Cardiac muscle cell (in vitro differentiated cells and primary cell): ENCODE measurements around the gene ZFR2. TPM values are rescaled to one million over a fixed set of nuclear protein-coding genes. Genes with fewer than 3 reads are reported as not detected.
"Not testable (repeated sequence)": the region's sequence is repeated elsewhere in the genome, so short reads cannot be mapped to it uniquely, and the experiment has no call there.

Experiments used
- DNase-seq, 2 donors: peaks; one replicate each; pipeline versions ENCODE4 v3.0.0 to v3.0.0-alpha.2; 2010 to 2017; ENCODE audit warnings: low read depth in 1 of 2, low spot score in 1 of 2
- H3K27ac ChIP-seq: fragments of 200-600 bp; sonication (generic); 2 replicates; pipeline ENCODE4 v1.5.1; 2016
- H3K27me3 ChIP-seq: fragments of 200-600 bp; sonication (generic); 2 replicates; pipeline ENCODE4 v1.6.0; 2016; ENCODE audit warnings: control low read depth
- H3K36me3 ChIP-seq: fragments of 200-600 bp; sonication (generic); 2 replicates; pipeline ENCODE4 v1.5.1; 2016; ENCODE audit warnings: control low read depth
- H3K4me1 ChIP-seq: fragments of 200-600 bp; sonication (generic); 2 replicates; pipeline ENCODE4 v1.8.1; 2017; ENCODE audit warnings: low read depth, mild to moderate bottlenecking, mixed run types
- H3K4me3 ChIP-seq: fragments of 200-600 bp; sonication (generic); 2 replicates; pipeline ENCODE4 v1.5.1; 2016; ENCODE audit warnings: mild to moderate bottlenecking
- H3K9me3 ChIP-seq: fragments of 200-600 bp; sonication (generic); 2 replicates; pipeline ENCODE4 v1.5.1; 2017; ENCODE audit warnings: low read depth, mild to moderate bottlenecking, control low read depth
- CTCF ChIP-seq: IDR thresholded peaks from 2 replicates; pipeline ENCODE4 v1.5.1; 2012; ENCODE audit warnings: low read depth, mild to moderate bottlenecking, low read length
- polyA plus RNA-seq: library from polyadenylated mRNA; unstranded; fragments of >200 nt; fragmentation: Nextera tagmentation; extraction: Ambion mirVana; gene quantifications from 2 replicates; pipeline ENCODE4 v1.2.1, GENCODE V29; 2016
- total RNA-seq: library from RNA; depleted of rRNA; stranded (reverse); fragments of >200 nt; gene quantifications from 2 replicates; pipeline ENCODE4 v1.2.3, GENCODE V29; 2016

The ZFR2 gene
- total and polyA plus RNA-seq, 2 experiments from 2014 or later, result 18.8 to 44.7 TPM

- Histone ChIP-seq H3K27me3 (peaks cover 3% of the 10 kb centered on the region), H3K4me3 (peak within 1 kb of the TSS; percentile 87), H3K36me3 (no peaks in the 10 kb centered on the region), H3K4me1 (no peaks in the 10 kb centered on the region), H3K9me3 (no peaks in the 10 kb centered on the region), H3K27ac (peak within 1 kb of the TSS; percentile 95)
- DNase-seq, result peak; percentile 99
- no peak for TF ChIP-seq CTCF
Observed at GRCh38 chr19:3762501-3763459, 106.1 kb downstream of the ZFR2 start, which contains the start of gene MRPL54. TSS of gene MRPL54 (plus strand) at chr19:3762682. CDS start at chr19:3762701, 19 bp downstream.

DNA sequence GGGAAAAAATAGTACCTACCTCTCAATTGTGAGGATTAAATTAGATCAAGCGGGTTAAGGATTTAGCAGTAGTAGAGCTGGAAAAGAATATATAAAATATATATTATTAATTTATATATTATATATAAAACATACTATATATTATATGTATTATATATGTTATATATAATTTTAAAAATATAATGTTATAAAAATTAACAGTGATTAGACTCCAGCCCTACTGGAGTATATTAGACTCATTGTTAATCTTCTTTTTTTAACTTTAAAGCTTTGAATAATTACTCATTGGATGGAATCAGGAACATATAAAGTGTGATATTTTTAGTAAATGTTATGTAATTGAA is 106.7 kb downstream of the ZFR2 start:
- Histone ChIP-seq H3K36me3 (no peaks in the 10 kb centered on the region), H3K9me3 (no peaks in the 10 kb centered on the region), H3K4me3 (peak overlapping the region; percentile 74), H3K4me1 (no peaks in the 10 kb centered on the region), H3K27ac (peak overlapping the region; percentile 95), H3K27me3 (peaks cover 3% of the 10 kb centered on the region)
- TF ChIP-seq CTCF, result no peak
- DNase-seq, result no peak

DNA sequence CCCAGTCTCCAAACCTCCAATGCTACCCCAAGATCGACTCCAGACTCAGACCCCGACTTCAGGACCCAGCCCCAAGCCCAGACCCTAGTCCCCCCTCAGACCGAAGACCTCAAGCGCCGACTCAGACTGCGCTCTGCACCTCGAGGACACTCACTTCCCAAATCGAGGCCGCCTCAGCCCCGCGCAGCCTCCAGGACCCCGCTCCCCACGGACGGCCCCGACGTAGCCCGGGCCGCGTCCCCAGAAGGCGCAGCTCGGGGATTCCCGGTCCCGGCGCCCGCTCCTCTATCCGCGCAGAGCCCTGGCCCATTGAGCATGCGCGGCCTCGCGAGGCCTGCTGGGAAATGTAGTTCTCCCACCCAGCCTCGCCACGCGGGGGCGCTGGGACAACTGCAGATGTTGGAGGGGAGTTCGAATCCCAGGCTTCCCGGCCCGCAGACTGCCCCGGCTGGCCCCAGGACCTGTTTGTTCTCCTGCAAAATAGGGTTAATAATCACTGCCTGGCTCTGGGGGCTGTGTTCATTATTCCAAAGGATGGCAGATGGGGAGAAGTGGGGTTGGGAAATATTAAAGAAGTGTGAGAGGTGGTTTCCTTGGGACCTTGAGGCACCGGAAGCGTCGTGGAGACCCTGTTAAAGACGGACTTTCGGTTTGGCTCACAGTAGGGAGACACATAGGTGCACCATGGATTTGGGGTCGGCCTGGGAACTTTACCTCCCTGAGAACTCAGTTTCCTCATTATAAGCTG is 107.3 kb downstream of the ZFR2 start, which contains the start of gene APBA3:
Gene APBA3, minus strand, starts transcription at position 311 of the 748 bp plus-strand sequence. CDS start 1,428 bp downstream, outside the sequence.
- DNase-seq, result peak; percentile 91 to 94
- peak; percentile 70 for TF ChIP-seq CTCF

DNA sequence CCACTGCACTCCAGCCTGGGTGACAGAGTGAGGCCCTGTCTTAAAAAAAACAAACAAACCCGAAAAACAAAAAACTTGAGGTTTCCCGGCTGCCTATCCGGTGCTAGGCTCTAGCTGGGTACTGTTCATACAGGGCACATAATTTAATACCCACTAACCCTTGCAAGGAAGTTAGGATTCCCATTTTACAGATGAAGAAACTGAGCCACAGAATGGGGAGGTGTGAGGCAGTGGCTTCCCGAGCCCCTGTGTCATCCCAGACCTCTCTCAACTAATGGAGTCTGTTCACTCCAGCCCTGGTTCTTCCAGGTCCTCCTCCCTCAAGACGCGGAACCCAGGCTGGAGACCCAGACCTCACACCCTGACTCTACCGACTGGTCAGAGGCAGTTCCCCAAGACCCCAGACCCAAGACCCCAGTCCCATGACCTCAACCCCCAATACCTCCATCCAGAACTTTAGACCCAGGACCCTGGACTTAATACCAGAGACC is 107.9 kb downstream of the ZFR2 start:
- H3K4me1 ChIP-seq, result no peaks in the 10 kb centered on the region
- H3K27me3 ChIP-seq, result peaks cover 3% of the 10 kb centered on the region
- H3K4me3 ChIP-seq, result peak overlapping the region; percentile 87
- H3K36me3 ChIP-seq, result no peaks in the 10 kb centered on the region
- DNase-seq, result peak in 1 of 2 donors; percentile 19
- no peaks in the 10 kb centered on the region for H3K9me3 ChIP-seq
- H3K27ac ChIP-seq, result no peak overlapping the region
- TF ChIP-seq CTCF, result no peak

More for the DNA sequence above, 107.3 kb downstream of the ZFR2 start, which contains the start of gene APBA3:
- H3K4me1 ChIP-seq, result no peaks in the 10 kb centered on the region
- no peaks in the 10 kb centered on the region for H3K36me3 ChIP-seq
- H3K27me3 ChIP-seq, result peaks cover 3% of the 10 kb centered on the region
- H3K9me3 ChIP-seq, result no peaks in the 10 kb centered on the region
- H3K4me3 ChIP-seq, result peak within 1 kb of the TSS; percentile 87
- H3K27ac ChIP-seq, result peak within 1 kb of the TSS; percentile 95

DNA sequence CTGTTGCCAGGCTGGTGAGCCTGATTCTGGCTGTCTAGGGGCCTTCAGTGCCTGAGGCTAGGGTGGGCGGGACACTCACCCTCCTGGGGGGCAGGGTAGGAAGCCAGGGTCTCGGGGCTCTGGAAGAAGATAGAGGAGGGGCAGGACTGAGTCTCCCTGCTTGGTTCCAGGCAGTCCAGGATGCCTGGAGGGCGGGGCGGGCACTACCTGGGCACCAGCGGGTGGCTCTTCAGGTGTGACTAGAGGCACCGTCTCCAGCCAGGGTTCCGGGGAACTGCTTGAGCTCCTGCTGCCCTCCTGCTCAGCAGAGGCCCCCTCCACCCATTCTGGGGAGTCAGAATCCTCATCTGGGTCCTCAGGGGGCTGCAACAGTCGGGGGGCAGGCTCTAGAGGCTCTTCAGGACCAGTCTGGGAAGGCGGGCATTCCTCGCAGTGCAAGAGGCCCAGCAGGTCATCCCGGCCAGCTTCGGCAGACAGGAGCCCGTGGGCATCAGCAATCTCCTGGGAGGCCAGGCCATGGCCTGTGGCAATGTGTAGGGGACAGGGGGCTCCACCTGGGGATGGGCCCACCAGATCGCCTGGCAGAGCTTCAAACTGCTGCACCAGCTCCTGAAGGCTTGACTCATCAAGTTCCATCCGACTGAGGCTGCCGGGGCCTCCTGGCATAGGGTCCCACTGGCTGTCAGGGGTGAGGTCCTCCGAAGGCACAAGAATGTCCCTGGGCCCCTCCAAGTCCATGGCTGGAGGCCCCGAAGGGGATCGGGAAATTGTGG is 109.2 kb downstream of the ZFR2 start:
- TF ChIP-seq CTCF, result no peak
- H3K36me3 ChIP-seq, result no peaks in the 10 kb centered on the region
- no peaks in the 10 kb centered on the region for H3K9me3 ChIP-seq
- no peak for DNase-seq
- no peak overlapping the region for H3K27ac ChIP-seq
- peaks cover 3% of the 10 kb centered on the region for H3K27me3 ChIP-seq
- no peak overlapping the region for H3K4me3 ChIP-seq
- no peaks in the 10 kb centered on the region for H3K4me1 ChIP-seq

GRCh38 chr19:3758297-3758696 is 110.5 kb downstream of the ZFR2 start:
- H3K27ac ChIP-seq, DNase-seq, H3K9me3 ChIP-seq, H3K4me1 ChIP-seq, H3K36me3 ChIP-seq, H3K27me3 ChIP-seq, H3K4me3 ChIP-seq: not testable (repeated sequence)

- not testable (repeated sequence) for H3K9me3 ChIP-seq, H3K36me3 ChIP-seq, H3K27me3 ChIP-seq, DNase-seq, H3K27ac ChIP-seq, H3K4me3 ChIP-seq, H3K4me1 ChIP-seq
Observed at GRCh38 chr19:3757705-3758104, 111.1 kb downstream of the ZFR2 start.
